ENCODE data around the gene ALOX5.

DNA sequence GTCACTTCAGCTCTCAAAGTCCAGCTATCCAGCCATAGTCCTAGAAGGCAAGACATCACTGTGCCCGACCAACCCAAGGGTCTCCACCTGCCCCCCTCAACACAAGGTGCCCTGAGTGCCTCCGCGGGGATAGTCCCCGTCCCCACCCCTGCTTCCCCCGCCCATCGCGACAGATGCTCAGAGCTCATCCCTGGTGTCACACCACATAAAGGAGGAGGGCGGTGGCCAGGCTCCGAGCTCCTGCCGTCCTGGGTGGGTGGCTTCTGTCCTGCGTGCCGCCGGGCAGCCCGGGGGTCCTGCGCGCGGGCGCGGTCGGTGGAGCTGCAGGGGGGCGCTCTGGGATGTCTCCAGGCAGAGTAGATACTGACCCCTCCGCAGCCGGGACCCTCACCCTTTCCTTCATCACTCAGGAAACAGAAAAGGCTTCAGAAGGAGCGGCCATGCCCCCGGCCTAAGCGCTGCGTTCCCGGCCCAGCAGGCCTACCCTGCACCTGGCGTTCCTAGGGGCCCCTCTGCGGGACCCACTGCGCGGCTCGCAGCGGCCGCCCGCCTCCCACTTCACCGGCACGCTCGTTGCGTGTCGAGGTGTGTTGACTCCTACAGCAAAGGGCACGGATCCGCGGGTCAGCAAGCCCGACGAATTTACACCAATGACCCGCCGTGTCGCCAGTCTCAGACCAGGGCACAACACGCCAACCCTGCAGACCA, 53.4 kb downstream of the ALOX5 start:
- TF ChIP-seq POLR2A (IDR thresholded peaks at IDR 0.05): no peak
- TF ChIP-seq, protein P1, sequence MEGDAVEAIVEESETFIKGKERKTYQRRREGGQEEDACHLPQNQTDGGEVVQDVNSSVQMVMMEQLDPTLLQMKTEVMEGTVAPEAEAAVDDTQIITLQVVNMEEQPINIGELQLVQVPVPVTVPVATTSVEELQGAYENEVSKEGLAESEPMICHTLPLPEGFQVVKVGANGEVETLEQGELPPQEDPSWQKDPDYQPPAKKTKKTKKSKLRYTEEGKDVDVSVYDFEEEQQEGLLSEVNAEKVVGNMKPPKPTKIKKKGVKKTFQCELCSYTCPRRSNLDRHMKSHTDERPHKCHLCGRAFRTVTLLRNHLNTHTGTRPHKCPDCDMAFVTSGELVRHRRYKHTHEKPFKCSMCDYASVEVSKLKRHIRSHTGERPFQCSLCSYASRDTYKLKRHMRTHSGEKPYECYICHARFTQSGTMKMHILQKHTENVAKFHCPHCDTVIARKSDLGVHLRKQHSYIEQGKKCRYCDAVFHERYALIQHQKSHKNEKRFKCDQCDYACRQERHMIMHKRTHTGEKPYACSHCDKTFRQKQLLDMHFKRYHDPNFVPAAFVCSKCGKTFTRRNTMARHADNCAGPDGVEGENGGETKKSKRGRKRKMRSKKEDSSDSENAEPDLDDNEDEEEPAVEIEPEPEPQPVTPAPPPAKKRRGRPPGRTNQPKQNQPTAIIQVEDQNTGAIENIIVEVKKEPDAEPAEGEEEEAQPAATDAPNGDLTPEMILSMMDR (IDR thresholded peaks at IDR 0.05): no peak
- TF ChIP-seq POLR2AphosphoS5 (IDR thresholded peaks at IDR 0.05): no peak
